ENCODE data around the gene SLC10A2. TPM values are rescaled to one million over a fixed set of nuclear protein-coding genes. Genes with fewer than 3 reads are reported as not detected.

SLC10A2 gene
- total and polyA plus RNA-seq, 4 donors: not detected

- no peak for DNase-seq (ENCODE audit: low spot score)
- H3K4me1 ChIP-seq (ENCODE audit: control insufficient read depth in 4 of 4, insufficient read depth in 4 of 4, low read length in 3 of 4): no peaks in the 10 kb centered on the region
- no peak overlapping the region for H3K27ac ChIP-seq (ENCODE audit: low read depth in 1 of 2, low read length in 2 of 2)
- no peak overlapping the region for H3K4me3 ChIP-seq (ENCODE audit: low read depth in 1 of 3, low read length in 3 of 3)
- no peak overlapping the region for H3K9ac ChIP-seq (ENCODE audit: low read depth in 1 of 2, low read length in 2 of 2)
- H3K27me3 ChIP-seq (ENCODE audit: control insufficient read depth in 4 of 4, insufficient read depth in 4 of 4, low read length in 3 of 4): no peaks in the 10 kb centered on the region
- H3K36me3 ChIP-seq (ENCODE audit: control insufficient read depth in 4 of 4, insufficient read depth in 3 of 4, low read depth in 1 of 4, low read length in 3 of 4): no peaks in the 10 kb centered on the region
- no peaks in the 10 kb centered on the region for H3K9me3 ChIP-seq (ENCODE audit: control insufficient read depth in 4 of 4, low read length in 3 of 4)
- 74% methylated on average over 5 of the region's 5 CpGs for WGBS
- TF ChIP-seq CTCF (IDR thresholded peaks at IDR 0.05; ENCODE audit: low read depth, low read length, missing input control) (no peak), MAX (IDR thresholded peaks at IDR 0.05) (no peak), RXRA (IDR thresholded peaks at IDR 0.05) (no peak), JUND (IDR thresholded peaks at IDR 0.05) (no peak), ZBTB33 (IDR thresholded peaks at IDR 0.05) (no peak), YY1 (IDR thresholded peaks at IDR 0.05) (no peak), FOXA1 (IDR thresholded peaks at IDR 0.05) (no peak), TAF1 (conservative IDR thresholded peaks at IDR 0.05) (no peak), FOXA2 (IDR thresholded peaks at IDR 0.05) (no peak), ATF3 (IDR thresholded peaks at IDR 0.05) (no peak)
These were observed 33.6 kb upstream of the SLC10A2 start for GRCh38 chr13:103099722-103100293.

GRCh38 chr13:103098535-103098934 is 32.3 kb upstream of the SLC10A2 start:
- no peak for DNase-seq (ENCODE audit: low spot score)
- Histone ChIP-seq H3K4me3 (ENCODE audit: low read depth in 1 of 3, low read length in 3 of 3) (no peak overlapping the region), H3K9me3 (ENCODE audit: control insufficient read depth in 4 of 4, low read length in 3 of 4) (peaks cover 0 to 7% (median 3%) of the 10 kb centered on the region in 4 donors), H3K4me1 (ENCODE audit: control insufficient read depth in 4 of 4, insufficient read depth in 4 of 4, low read length in 3 of 4) (no peaks in the 10 kb centered on the region), H3K27me3 (ENCODE audit: control insufficient read depth in 4 of 4, insufficient read depth in 4 of 4, low read length in 3 of 4) (no peaks in the 10 kb centered on the region), H3K36me3 (ENCODE audit: control insufficient read depth in 4 of 4, insufficient read depth in 3 of 4, low read depth in 1 of 4, low read length in 3 of 4) (no peaks in the 10 kb centered on the region), H3K27ac (ENCODE audit: low read depth in 1 of 2, low read length in 2 of 2) (no peak overlapping the region), H3K9ac (ENCODE audit: low read depth in 1 of 2, low read length in 2 of 2) (no peak overlapping the region)
- WGBS: 75% methylated on average over 3 of the region's 3 CpGs
- TF ChIP-seq TAF1 (conservative IDR thresholded peaks at IDR 0.05) (no peak), FOXA1 (IDR thresholded peaks at IDR 0.05) (no peak), HNF4G (IDR thresholded peaks at IDR 0.05) (no peak), YY1 (IDR thresholded peaks at IDR 0.05) (no peak), NR2F2 (IDR thresholded peaks at IDR 0.05) (no peak), JUND (IDR thresholded peaks at IDR 0.05) (no peak), REST (IDR thresholded peaks at IDR 0.05) (no peak), RXRA (IDR thresholded peaks at IDR 0.05) (no peak), ATF3 (IDR thresholded peaks at IDR 0.05) (no peak), SP1 (IDR thresholded peaks at IDR 0.05) (no peak), CTCF (IDR thresholded peaks at IDR 0.05; ENCODE audit: low read depth, low read length, missing input control) (no peak), HNF4A (conservative IDR thresholded peaks at IDR 0.05) (no peak), MAX (IDR thresholded peaks at IDR 0.05) (no peak), RAD21 (IDR thresholded peaks at IDR 0.05) (no peak), EGR1 (IDR thresholded peaks at IDR 0.05; ENCODE audit: low read depth in 2 of 2) (no peak), FOXA2 (IDR thresholded peaks at IDR 0.05) (no peak), ZBTB33 (IDR thresholded peaks at IDR 0.05) (no peak), GABPA (IDR thresholded peaks at IDR 0.05 in 1 of 2, conservative IDR thresholded peaks at IDR 0.05 in 1 of 2) (no peak)
